Occipital lobe (tissue), 2 donors: ENCODE measurements around the gene YAP1. TPM values are rescaled to one million over a fixed set of nuclear protein-coding genes. Genes with fewer than 3 reads are reported as not detected.
A peak's percentile ranks its signal among the peaks of the same experiment; 100 is the strongest.

ENCODE experiments used
- DNase-seq: peaks from one replicate; lab custom pipeline; 2025; lab: John Stamatoyannopoulos, UW
- total RNA-seq: library from RNA; depleted of rRNA; stranded (reverse); fragments of >200 nt; gene quantifications from one replicate; pipeline ENCODE4 v1.2.3, GENCODE V29; 2014

Gene YAP1
- 18.7 TPM for total RNA-seq

GRCh38 chr11:102109896-102110760, at the start of gene YAP1:
YAP1 (plus strand) TSS chr11:102110447; CDS start chr11:102110849, 402 bp downstream.
- peak; percentile 55 for DNase-seq

- DNase-seq = no peak
These were observed 49.0 kb upstream of the YAP1 start for GRCh38 chr11:102061276-102061675.

GRCh38 chr11:102062106-102062505, 48.1 kb upstream of the YAP1 start:
- DNase-seq = no peak

- no peak for DNase-seq
These were observed 45.9 kb upstream of the YAP1 start for GRCh38 chr11:102064316-102064715.

GRCh38 chr11:102070766-102071165, 39.5 kb upstream of the YAP1 start:
- DNase-seq = no peak

GRCh38 chr11:102071497-102072472, 38.5 kb upstream of the YAP1 start:
- DNase-seq = no peak

- no peak for DNase-seq
These were observed 37.0 kb upstream of the YAP1 start for GRCh38 chr11:102073253-102073652.

- no peak for DNase-seq
These were observed 30.6 kb upstream of the YAP1 start for GRCh38 chr11:102079625-102080024.

- no peak for DNase-seq
These were observed 28.9 kb upstream of the YAP1 start for GRCh38 chr11:102081313-102081712.

- DNase-seq = no peak
These were observed 24.2 kb upstream of the YAP1 start for GRCh38 chr11:102085864-102086551.

GRCh38 chr11:102097186-102097585, 13.1 kb upstream of the YAP1 start:
- DNase-seq = no peak

- DNase-seq = no peak
These were observed 10.5 kb upstream of the YAP1 start for GRCh38 chr11:102099755-102100154.

GRCh38 chr11:102108734-102109440, 1.4 kb upstream of the YAP1 start:
- no peak for DNase-seq

GRCh38 chr11:102110761-102111010, 439 bp downstream of the YAP1 start:
- no peak for DNase-seq

GRCh38 chr11:102111011-102111786, 952 bp downstream of the YAP1 start:
- DNase-seq = no peak

GRCh38 chr11:102111787-102112508, 1.7 kb downstream of the YAP1 start:
- DNase-seq = no peak

- no peak for DNase-seq
These were observed 2.2 kb downstream of the YAP1 start for GRCh38 chr11:102112509-102112821.

GRCh38 chr11:102114032-102114431, 3.8 kb downstream of the YAP1 start:
- DNase-seq = no peak

- no peak for DNase-seq
These were observed 5.3 kb downstream of the YAP1 start for GRCh38 chr11:102115557-102115956.
